Measurements from ENCODE around the gene PLXNA1.

Gene PLXNA1

GRCh38 chr3:127019449-127019848 is 36.5 kb downstream of the PLXNA1 start:
- DNase-seq (ENCODE audit: low read depth): no peak

GRCh38 chr3:127020543-127020942 is 37.6 kb downstream of the PLXNA1 start:
- no peak for DNase-seq (ENCODE audit: low read depth)

GRCh38 chr3:127022849-127023248 is 39.9 kb downstream of the PLXNA1 start:
- DNase-seq (ENCODE audit: low read depth): no peak

DNA sequence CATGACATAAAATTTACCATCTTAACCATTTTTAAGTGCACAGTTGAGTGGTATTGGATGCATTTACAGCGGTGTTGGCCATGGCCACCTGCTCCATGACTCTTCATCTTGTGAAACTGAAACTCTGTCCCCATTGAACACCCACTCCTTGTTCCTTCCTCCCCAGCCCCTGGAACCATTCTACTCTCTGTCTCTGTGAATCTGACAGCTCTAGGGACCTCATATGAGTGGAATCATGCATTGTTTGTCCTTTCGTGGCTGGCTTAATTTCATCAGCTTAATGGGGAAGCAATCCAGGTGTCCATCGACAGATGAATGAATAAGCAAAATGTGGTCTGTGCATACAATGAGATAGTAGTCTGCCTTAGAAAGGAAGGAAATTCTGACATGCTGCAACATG is 42.5 kb downstream of the PLXNA1 start:
- DNase-seq (ENCODE audit: low read depth): no peak

DNA sequence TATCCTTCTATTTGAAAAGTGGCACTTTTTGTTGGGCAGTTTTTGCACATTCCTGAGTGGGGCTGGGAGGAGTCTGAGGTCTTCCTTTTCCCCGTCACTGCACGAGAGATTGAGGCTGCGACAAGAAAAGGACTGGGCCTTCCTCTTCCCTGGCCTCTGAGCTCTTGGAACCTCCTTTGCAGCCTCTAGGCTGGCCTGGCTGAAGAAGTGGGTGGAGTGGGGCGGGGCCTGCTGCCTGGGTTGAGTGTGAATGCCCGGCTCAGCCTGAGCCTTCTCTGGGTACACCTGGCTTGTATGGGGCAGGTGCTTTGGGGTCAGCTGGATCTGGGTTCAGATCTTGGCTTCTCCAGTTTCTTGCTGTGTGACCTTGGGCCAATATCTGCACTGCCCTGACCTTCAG is 43.1 kb downstream of the PLXNA1 start:
- no peak for DNase-seq (ENCODE audit: low read depth)

DNA sequence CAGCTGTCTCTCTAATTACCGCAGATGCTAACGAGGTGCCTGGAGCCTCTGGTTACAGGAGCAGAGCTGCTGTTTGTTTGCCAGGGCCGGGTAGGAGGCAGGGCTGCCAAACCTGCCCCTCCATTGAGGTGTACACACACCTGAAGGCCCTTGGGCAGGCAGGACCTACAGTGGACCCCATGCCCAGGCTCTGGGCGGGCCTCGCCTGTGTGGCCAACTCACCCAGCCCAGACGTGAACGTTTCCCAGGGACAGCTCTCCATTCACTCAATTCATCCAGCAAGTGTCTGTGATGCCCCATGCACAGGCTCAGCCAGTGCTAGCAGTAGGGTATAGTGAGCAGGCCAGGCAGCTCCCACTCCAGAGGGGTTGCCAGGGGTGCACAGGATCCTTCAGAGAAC is 43.7 kb downstream of the PLXNA1 start:
- DNase-seq (ENCODE audit: low read depth): no peak

DNA sequence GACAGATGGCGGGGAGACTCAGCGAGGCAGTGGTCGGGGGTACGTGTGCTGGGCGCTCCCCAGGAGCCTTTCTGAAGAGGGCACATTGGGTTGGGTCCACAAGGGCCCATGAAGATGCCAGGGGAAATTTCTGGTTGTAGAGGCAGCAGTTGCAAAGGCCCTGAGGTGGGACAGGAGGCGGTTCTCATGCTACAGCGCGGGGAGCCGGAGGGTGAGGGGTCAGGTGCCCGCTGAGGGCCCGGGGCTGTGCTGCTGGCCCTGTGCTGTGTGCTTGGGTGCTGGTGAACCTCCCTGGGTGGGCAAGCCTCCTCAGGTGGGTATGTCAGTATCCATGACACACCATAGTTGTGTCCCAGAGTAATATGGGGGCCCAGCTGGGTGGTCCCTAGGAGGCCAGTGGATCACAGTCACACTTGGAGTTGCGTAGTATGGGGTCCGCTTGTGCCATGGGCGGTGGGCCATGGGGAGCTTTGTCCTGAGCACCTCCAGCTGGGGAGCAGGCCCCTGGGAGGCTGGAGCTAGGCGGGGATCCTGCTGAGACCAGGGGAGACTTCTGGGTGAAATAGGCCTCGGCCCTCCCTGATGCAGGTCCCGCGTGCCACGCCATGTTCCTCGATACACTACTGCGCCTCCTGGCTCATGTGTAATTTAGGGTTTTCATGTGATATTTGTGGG is 44.3 kb downstream of the PLXNA1 start:
- no peak for DNase-seq (ENCODE audit: low read depth)

DNA sequence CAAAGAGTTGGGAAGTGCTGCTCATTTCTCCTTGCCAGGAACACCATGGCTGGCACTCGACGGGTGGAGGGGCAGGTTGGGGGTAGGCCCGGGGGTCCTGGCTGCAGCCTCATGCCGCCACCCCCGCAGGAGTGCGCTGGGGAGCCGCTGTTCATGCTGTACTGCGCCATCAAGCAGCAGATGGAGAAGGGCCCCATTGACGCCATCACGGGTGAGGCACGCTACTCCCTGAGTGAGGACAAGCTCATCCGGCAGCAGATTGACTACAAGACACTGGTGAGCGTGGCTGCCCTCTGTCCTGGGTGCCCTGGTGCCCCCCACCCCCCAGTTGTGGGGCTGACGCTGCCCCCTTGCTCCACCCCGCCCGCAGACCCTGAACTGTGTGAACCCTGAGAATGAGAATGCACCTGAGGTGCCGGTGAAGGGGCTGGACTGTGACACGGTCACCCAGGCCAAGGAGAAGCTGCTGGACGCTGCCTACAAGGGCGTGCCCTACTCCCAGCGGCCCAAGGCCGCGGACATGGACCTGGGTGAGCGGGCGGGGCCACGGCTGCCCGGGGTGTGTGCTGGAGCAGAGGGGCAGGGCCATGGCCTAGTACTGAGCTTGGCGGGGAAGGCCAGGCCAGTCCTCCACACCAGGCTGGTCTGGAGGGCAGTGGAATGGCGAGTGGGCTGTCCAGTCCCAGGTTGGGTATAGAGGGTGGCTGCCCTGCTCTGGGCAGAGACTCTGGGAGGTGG is 45.1 kb downstream of the PLXNA1 start:
- no peak for DNase-seq (ENCODE audit: low read depth)

DNA sequence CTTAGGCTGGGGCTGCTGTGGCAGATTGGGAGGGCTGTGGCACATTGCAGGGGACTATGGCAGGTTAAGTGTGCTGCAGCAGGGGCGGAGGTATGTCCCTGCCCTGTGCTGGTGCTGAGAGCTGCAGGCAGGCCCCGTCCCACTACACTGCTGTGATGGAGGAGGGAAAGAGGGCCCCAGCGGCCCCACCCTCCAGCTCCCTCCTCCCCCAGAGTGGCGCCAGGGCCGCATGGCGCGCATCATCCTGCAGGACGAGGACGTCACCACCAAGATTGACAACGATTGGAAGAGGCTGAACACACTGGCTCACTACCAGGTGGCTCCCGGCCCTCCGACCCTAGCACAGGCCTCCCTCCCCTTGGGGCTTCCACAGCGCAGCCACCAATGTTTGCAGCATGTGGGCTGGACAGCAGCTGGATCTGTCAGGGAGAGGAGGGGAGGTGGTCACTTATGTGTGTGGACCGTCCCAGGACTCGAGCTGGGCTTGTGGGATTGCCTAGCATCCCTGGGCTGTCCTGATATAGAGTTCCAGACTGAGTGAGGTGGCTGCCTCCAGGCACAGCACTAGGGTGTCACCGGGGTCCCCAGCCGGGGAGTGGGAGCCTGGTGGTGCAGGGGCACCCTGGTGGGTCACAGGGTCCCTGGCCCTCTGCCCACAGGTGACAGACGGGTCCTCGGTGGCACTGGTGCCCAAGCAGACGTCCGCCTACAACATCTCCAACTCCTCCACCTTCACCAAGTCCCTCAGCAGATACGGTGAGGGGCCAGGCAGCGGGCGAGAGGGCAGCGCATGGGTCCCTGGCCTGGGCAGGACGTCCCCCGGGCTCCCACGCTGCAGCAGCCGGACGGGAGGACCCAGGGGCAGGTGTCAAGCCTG is 46.1 kb downstream of the PLXNA1 start:
- no peak for DNase-seq (ENCODE audit: low read depth)

GRCh38 chr3:127029658-127030507 is 47.0 kb downstream of the PLXNA1 start:
- DNase-seq (ENCODE audit: low read depth): no peak

DNA sequence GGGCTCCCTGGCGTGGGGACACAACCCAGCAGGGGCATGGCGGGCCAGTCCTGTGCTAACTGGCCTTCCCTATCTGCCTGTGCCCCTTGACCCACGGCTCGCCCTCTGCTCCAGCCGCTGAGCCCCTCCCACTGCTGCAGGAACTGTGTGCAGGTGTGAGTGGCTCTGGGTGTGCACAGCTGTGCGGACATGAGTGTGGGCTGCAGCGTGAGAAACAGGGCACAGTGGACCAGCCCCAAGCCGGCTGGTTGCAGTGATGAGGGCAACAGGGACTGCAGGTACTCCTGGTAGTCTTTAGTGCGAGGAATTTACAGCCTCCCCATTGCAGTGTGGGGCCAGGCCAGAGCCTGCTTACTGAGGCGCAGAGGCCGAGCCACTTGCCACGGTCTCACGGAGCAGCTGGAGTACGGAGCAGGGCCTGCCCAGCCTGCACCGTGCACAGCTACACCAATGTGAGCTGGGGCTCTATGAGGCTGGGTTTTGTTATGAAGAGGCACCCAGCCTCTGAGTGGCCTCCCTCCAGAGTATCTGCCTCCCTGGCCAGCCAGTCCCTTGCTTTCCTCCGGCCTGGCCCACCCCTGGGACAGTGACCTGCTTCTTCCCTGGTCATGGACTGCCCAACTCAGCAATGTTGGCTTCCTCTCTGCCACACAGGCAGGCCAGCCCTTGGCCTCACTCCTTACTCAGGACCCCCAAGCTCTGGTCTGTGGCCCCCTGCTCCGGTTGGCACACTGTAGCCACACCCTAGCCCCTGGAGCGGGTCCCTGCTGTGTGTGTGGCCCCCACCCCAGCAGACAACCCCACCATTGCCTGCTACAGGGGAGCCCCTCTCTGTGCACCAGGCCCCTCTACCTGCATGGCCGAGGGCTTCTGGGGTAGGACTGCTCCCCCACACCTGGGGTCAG is 47.8 kb downstream of the PLXNA1 start:
- no peak for DNase-seq (ENCODE audit: low read depth)

DNA sequence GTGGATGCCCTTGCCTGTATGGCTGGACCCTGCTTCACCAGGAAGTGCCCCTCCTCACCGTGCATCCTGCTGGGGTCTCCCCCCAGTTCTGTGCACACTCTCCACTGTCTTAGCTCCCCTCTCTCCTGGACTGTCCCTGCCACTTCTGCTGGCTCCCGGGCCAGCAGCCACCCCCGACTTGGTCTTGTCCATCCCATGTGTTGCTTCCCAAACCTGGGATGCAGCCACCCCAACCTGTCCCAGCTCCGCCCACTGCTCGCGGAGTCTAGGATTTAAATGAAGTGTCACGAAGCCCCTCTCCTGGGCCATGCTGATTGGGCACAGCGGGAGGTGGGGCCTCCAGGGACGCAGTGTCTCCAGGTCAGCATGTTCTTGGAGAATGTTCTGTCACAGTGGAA is 48.5 kb downstream of the PLXNA1 start:
- no peak for DNase-seq (ENCODE audit: low read depth)

DNA sequence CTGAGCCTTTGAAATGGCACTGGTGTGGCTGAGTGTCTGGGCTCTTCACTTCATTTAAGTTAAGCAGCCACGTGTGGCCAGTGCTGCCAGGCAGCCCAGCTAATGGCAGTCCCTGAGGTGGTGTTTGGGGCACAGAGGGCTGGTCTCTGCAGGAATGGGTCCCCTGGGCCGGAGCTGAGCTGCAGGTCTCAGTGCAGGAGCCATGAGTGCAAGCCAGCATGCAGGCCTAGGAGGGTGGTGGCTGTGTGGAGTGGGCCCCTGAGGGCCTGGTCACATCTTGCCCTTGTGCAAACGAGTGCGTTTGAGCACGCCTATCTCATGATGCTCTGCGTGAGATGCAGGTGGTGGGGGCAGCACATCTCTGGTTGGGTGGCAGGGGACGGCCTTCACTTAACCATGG is 48.9 kb downstream of the PLXNA1 start:
- no peak for DNase-seq (ENCODE audit: low read depth)

DNA sequence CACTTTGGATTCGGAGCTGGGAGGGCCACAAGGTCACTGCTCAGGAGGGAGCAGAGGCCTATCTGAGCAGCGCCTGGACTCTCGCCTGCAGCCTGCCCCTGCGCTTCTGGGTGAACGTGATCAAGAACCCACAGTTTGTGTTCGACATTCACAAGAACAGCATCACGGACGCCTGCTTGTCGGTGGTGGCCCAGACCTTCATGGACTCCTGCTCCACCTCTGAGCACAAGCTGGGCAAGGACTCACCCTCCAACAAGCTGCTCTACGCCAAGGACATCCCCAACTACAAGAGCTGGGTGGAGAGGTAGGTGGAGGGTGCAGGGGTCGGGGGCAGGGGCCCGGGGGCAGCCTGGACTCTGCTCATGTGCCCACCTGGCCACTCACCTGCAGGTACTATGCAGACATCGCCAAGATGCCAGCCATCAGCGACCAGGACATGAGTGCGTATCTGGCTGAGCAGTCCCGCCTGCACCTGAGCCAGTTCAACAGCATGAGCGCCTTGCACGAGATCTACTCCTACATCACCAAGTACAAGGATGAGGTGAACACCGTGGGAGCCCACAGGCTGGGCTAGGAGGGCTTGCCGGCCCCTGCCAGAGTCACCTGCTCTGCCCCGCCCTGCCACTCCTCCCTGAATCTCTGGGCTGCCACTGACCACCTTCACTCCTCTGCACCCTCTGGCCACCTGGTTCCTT is 49.5 kb downstream of the PLXNA1 start:
- no peak for DNase-seq (ENCODE audit: low read depth)

Data from stimulated activated CD8-positive, alpha-beta memory T cell treated with anti-CD3 and anti-CD28 coated beads, Interleukin-12 subunit alpha, Interleukin-12 subunit beta, amount 100 ng/mL, for 4 hours (primary cell).